ENCODE results near the gene ESRRA.
"Not testable (repeated sequence)": the region's sequence is repeated elsewhere in the genome, so short reads cannot be mapped to it uniquely, and the experiment has no call there.

Gene ESRRA

DNA sequence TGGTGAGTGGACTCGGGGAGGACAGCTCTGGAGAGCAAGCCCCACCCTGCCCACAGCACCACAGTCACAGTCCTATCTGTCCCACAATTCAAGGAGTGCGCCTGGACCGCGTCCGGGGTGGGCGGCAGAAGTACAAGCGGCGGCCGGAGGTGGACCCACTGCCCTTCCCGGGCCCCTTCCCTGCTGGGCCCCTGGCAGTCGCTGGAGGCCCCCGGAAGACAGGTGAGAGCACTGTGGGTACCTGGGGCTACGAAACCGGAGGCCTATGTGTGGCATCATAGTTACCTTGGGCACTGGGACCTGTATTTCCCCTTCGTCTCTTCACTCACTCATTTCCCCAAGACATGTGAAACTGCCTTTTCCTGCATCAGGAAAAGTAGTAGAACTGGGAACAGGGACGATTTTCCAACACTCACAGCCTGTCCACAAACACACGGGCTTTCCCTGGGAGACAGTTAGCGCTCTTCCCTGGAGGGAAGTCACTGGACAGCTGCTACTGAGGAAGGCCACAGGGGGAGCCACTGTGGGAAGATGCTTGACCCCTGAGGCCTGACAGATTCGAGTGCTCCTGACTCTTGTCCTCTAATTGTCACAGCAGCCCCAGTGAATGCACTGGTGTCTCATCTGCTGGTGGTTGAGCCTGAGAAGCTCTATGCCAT is 9.0 kb downstream of the ESRRA start:
- no peak for DNase-seq (ENCODE audit: low read depth)

- DNase-seq (ENCODE audit: low read depth) = no peak
Measured at GRCh38 chr11:64314805-64315561, 9.7 kb downstream of the ESRRA start.

GRCh38 chr11:64315667-64316526 is 10.6 kb downstream of the ESRRA start:
- DNase-seq (ENCODE audit: low read depth) = not testable (repeated sequence)

- DNase-seq (ENCODE audit: low read depth) = no peak
Measured at GRCh38 chr11:64316672-64317324, 11.5 kb downstream of the ESRRA start.

DNA sequence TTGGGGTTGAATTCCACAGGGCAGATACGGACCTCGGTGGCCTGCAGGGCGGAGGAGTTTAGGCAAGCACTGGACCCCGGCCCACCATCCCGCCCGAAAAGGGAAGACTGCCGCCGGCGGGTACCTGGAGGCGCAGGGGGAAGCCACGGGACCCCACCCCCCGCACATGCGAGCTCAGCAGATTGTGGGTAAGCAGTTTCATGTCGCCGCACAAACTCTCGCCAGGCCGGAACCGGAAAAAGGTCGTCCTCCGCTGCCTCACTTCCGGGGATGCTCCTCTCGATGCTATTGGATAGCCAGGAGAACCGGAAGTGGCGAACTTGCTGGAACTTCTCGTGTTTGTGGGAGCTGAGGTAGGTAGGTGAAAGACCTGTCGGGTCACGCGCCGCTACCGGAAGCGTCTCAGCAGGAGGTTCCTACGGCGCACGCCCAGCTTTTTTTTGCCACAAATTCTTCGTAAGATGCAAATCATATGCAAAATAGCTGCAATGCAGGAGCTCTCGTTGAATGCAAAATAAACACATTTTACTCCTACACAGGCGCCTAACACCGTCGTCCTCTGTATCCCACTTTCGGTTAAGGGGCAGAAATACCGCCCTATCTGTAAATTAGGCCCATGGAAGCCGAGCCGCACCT is 12.1 kb downstream of the ESRRA start, which contains the start of gene TRMT112:
TRMT112 (minus strand) TSS at position 235 of the 636 bp plus-strand sequence; CDS start at position 202, 33 bp downstream.
- peak; percentile 93 for DNase-seq (ENCODE audit: low read depth)

GRCh38 chr11:64317961-64318765 is 12.8 kb downstream of the ESRRA start, which contains the start of gene PRDX5:
Gene PRDX5, plus strand, starts transcription at chr11:64318121. Its CDS starts 95 bp downstream, at chr11:64318216.
- DNase-seq (ENCODE audit: low read depth) = peak; percentile 90

GRCh38 chr11:64318766-64319761 is 13.7 kb downstream of the ESRRA start:
- DNase-seq (ENCODE audit: low read depth) = no peak

DNA sequence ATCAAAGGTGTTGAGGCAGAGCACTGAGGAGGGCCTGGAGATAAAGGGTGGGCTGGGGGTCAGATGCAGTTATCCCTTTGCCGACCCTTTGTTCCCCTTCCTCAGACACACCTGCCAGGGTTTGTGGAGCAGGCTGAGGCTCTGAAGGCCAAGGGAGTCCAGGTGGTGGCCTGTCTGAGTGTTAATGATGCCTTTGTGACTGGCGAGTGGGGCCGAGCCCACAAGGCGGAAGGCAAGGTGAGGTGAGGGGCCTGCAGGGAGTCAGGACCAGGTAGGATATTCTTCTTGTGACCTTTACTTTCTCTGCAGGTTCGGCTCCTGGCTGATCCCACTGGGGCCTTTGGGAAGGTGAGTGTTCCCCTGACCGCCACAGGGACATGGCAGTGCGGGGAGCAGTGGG is 15.2 kb downstream of the ESRRA start:
- no peak for DNase-seq (ENCODE audit: low read depth)

DNA sequence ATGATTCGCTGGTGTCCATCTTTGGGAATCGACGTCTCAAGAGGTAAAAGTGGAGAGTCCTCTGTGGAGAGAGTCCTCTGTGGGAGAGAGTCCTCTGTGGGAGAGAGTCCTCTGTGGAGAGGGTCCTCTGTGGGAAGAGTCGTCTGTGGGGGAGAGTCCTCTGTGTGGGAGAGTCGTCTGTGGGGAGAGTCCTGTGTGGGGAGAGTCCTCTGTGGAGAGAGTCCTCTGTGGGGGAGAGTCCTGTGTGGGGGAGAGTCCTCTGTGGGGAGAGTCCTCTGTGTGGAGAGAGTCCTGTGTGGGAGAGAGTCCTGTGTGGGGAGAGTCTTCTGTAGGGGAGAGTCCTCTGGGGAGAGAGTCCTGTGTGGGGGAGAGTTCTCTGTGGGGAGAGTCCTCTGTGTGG is 15.7 kb downstream of the ESRRA start:
- DNase-seq (ENCODE audit: low read depth) = no peak

GRCh38 chr11:64321533-64321932 is 16.2 kb downstream of the ESRRA start:
- no peak for DNase-seq (ENCODE audit: low read depth)

GRCh38 chr11:64322925-64323260 is 17.6 kb downstream of the ESRRA start:
- no peak for DNase-seq (ENCODE audit: low read depth)

GRCh38 chr11:64323373-64323772 is 18.0 kb downstream of the ESRRA start:
- no peak for DNase-seq (ENCODE audit: low read depth)

DNA sequence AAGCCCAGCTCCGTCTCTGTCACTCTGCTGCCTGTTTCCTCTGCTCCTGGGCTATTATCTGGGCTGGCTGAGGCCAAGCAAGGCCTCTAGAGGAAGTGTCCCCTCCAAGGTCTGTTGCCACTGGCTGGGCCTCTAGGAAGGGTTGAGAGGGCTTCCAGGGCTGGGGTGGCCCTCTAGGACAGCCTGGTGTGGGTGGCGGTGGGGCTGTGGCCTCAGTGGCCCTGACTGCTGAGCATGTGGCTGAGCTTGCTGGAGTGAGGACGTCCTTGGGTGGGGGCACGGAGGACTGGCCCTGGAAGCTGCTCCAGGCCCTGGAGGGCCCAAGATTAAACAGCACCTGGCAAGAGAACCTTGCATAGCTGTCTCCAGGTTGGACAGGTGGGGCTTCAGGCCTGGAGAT is 18.7 kb downstream of the ESRRA start:
- not testable (repeated sequence) for DNase-seq (ENCODE audit: low read depth)

DNA sequence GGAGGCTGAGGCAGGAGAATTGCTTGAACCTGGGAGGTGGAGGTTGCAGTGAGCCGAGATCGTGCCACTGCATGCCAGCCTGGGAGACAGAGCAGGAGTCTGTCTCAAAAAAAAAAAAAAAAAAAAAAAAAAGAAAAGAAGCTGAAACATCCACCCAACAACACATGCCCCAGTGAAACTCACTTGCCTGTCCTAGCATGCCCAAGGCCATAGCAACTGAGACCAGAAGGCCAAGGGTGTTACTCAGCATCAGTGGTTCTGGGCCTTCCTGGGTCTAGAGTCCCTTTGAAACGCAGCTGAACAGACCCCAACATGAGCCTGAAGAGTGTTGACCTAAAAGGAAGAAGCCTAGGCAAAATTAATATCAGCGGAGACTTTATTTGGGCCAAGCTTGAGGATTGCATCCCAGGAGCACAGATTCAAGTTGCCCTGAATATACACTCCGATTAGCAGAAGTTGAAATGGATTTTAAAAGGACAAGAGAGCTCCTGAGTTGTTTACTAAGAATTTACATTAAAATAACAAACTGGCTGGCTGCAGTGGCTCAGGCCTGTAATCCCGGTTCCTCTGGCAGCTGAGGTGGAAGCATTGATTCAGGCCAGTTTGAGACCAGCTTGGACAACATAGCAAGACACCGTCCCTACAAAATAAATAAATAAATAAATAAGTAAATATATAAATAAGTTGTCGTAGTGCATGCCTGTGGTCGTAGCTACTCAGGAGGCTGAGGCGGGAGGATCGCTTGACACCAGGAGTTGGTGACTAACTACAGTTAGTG is 19.6 kb downstream of the ESRRA start:
- DNase-seq (ENCODE audit: low read depth) = no peak

- no peak for DNase-seq (ENCODE audit: low read depth)
Measured at GRCh38 chr11:64327375-64327774, 22.1 kb downstream of the ESRRA start.

- DNase-seq (ENCODE audit: low read depth) = no peak
Measured at GRCh38 chr11:64327993-64328392, 22.7 kb downstream of the ESRRA start.

- DNase-seq (ENCODE audit: low read depth) = no peak
Measured at GRCh38 chr11:64330888-64331287, 25.6 kb downstream of the ESRRA start.

- DNase-seq (ENCODE audit: low read depth) = peak; percentile 75
Measured at GRCh38 chr11:64331569-64332371, 26.4 kb downstream of the ESRRA start.
